HL-60/S4 treated with phorbol 12-myristate 13-acetate at 8.2 ng/mL for 4 days and 3 days (cell line): Measurements from ENCODE around the gene SLCO2B1.

ENCODE experiments used
- in situ Hi-C: fragments of 300-500 bp; cut with MboI; formaldehyde crosslinking; loops from 2 replicates; pipeline ENCODE4 v1.15.0; 2022; ENCODE audit warnings: low sequenced_read_pairs

The SLCO2B1 gene

DNA sequence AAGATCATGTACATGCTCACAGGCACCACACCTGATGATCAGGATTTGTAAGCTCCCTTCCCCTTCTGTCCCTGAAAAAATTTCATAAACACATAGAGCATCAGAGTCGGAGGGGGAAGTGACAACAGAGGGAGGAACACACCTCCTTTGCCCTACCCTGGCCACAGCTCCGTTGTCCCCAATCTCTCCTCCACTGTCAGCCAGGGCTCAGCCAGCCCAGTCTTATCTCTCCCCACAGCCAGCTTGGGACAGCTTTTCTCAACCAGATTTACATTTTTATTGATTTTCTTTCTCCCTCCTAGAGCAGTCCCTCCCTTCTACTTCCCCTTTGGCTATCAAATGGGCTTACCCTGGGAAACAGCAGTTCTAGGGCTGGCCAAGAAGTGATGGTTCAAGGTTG lies 57.5 kb downstream of the SLCO2B1 start:
- in situ Hi-C loops, result no loop called here

DNA sequence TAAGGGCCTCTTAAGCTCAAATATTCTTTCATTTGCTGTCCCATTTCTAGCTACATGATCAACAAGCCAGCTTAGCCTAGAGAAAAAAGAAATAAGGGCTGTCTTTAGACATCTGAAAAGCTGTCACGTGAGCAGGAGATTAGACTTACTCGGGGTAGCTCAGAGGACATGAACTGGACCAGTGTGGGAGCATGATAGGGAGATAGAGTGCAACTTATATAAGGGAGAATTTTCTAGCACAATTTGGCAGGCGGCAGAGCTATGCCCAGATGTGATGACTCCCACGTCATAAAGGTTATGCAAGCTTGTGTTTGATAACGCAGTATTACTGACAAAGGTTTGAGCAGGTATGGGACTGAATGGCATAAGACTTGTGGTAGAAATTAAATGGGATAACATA lies 61.5 kb downstream of the SLCO2B1 start:
- in situ Hi-C loops, result no loop called here

DNA sequence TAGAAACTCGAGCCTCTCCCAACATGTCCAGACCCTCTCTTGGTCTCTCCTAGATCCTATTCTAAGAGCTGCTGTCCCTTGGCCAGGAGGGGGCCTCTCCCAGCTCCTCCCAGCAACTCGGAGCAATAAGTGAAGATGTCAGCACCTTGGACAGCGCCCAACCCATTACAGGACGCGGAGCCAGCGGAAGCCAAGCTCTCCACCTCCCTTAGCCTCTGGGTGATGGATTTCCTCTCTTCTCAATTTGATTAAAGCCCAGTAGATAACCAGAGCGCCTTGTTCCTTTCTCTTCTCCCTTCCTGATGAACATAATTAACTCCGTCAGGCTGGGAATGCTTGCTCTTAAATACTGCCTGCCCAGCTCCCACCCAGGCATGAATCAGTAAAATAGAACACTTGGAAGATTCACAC lies 63.5 kb downstream of the SLCO2B1 start:
- in situ Hi-C loops, result no loop called here

DNA sequence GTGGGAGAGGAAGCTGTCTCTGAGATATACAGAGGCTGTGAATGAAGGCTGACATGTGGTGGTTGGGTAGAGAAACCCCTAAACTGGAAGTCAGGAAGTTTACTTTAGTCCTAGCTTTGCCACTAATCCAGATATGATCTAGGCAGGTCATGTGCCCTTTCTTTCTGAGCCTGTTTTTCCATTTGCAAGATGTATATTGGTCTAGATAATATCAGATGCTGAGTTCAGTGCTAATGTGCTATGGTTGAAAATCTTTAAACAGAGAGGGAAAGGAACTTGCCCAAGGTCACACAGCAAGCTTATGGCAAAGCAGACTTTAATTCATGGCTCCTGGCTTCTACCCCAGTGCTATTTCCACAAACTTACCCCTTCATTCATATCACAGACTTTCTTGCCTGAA lies 63.9 kb downstream of the SLCO2B1 start:
- in situ Hi-C loops, result no loop called here

DNA sequence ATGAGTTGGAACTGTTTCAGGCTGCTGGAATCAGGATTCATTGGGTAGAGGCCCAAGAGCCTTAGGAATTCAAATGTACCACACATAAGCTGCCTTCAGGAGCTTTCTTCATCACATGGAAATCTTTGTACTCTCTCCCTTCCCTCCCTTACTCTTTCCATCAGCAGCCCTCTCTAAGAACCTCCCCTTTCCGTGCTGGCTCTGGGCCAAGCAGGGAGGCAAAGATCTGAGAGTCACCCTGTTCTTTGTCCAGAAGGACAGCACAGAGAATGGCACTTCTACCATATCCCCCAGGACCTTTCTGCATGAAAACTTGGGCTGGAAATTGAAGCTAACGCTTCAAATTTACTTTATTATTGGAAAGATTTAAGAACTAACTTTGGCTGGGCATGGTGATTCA lies 69.0 kb downstream of the SLCO2B1 start:
- in situ Hi-C loops, result no loop called here

DNA sequence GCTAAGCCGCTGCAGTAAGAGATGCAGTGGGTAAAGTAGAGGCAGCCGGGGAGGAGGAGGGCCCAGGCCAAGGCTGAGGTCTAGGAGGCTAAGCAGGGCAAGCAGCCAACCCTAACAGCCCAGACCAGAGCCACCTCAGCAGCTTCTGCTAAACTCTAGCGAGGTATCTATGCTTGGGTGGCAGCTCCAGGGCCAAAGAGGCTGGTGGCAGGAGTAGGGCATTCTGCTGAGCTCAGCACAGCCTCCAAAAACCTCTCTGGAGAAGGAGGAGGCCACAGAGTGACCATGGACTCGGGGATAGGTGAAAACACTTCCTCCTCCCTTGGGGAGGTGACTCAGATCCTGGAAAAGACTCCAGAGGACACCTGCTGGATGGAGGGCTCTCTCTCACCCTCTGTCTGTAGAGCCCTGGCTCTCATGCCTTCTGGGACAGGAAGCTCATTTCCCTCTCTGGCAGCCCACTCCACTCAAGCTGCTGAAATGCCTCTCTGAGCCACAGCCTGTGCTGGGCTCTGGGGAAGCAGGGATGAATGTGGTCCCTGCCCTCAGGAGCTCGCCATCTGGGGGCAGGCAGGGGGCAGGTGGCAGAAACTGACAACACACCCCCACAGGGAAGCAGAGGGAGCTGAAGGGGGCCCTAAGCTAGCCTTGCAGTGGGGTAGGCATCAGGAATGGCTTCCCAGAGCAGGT lies 73.2 kb downstream of the SLCO2B1 start:
- in situ Hi-C loops, result no loop called here

GRCh38 chr11:75225794-75226193 lies 74.9 kb downstream of the SLCO2B1 start:
- in situ Hi-C loops, result loop anchor here (25.0 kb wide), 2 partner anchors 213 to 288 kb away; partner anchors contain the start of genes SPCS2 and XRRA1

DNA sequence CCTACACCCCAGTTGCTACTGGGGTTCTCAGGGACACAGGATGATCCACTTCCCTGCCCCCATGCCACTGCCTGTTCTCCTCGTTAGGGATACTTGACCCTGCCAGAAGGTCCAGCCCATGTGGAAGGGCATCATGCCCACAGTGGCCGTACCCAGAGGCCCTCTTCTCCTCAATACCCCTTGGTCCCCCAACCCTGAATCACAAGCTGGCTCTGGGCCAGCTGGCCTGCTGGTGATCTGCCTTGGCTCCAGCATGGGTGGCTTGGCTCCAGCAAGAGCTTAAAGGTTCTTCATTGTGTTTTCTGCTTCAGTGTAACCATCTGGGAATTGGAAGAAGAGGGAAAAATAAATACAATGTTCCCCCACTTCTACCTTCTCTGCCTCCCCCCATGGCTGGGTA lies 78.6 kb downstream of the SLCO2B1 start:
- in situ Hi-C loops, result loop anchor here (25.0 kb wide), 2 partner anchors 217 to 292 kb away; partner anchors contain the start of genes SPCS2 and XRRA1

- in situ Hi-C loops, result loop anchor here (25.0 kb wide), 2 partner anchors 218 to 293 kb away; partner anchors contain the start of genes SPCS2 and XRRA1
These were observed 79.7 kb downstream of the SLCO2B1 start for GRCh38 chr11:75230621-75231020.

DNA sequence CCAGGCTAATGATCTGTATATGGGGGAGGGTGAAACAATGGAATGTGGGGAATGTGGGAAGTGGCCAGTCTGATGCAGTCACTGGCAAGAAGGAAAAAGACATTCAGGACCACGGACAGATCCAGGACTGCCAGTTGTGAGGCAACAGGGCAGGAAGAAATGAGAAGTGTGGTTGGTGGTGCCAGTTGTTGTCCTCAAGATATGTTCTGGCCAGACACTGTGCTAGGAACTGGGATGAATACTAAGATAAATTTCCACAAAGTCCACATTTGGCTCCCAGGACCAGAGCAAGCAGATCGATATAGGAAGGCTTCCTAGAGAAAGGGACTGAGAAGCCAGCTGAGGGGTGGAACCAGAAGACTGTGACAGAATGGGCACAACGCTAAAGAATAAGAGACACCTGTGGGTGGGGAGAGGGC lies 82.9 kb downstream of the SLCO2B1 start:
- in situ Hi-C loops, result loop anchor here (25.0 kb wide), 2 partner anchors 221 to 296 kb away; partner anchors contain the start of genes SPCS2 and XRRA1

GRCh38 chr11:75236062-75236461 lies 85.2 kb downstream of the SLCO2B1 start:
- in situ Hi-C loops, result loop anchor here (25.0 kb wide), 2 partner anchors 224 to 299 kb away; partner anchors contain the start of genes SPCS2 and XRRA1

DNA sequence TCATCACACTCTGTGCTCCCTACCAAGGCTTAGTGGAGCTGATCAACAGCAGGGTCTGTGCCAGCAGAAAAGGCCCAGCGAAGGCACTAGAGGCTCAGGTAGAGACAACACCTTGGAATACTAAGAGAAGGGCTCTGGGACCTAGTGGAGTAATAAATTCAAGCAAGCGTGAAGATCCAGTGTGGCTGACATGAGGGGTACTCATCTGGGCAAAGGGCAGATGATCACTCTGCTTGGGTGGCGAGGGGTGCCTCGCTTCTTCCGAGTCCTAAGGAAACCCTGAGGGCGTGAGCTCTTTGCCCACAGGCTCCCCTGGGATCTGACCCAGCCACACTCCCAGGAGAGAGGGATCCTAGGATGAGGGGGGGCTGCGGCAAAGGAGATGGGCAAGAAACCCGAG lies 86.1 kb downstream of the SLCO2B1 start:
- in situ Hi-C loops, result loop anchor here (25.0 kb wide), 2 partner anchors 225 to 300 kb away; partner anchors contain the start of genes SPCS2 and XRRA1

- in situ Hi-C loops, result loop anchor here (25.0 kb wide), 2 partner anchors 227 to 302 kb away; partner anchors contain the start of genes SPCS2 and XRRA1
These were observed 87.9 kb downstream of the SLCO2B1 start for GRCh38 chr11:75238595-75239440.

- in situ Hi-C loops, result loop anchor here (25.0 kb wide), 2 partner anchors 227 to 302 kb away; partner anchors contain the start of genes SPCS2 and XRRA1
These were observed 88.8 kb downstream of the SLCO2B1 start for GRCh38 chr11:75239531-75240290.

GRCh38 chr11:75240311-75241035 lies 89.6 kb downstream of the SLCO2B1 start, which contains the start of gene TPBGL:
Gene TPBGL (plus strand): TSS chr11:75240774. CDS start chr11:75241050, 276 bp downstream.
- in situ Hi-C loops, result loop anchor here (25.0 kb wide), 2 partner anchors 228 to 303 kb away; partner anchors contain the start of genes SPCS2 and XRRA1

- in situ Hi-C loops, result loop anchor here (25.0 kb wide), 2 partner anchors 229 to 304 kb away; partner anchors contain the start of genes SPCS2 and XRRA1
These were observed 90.4 kb downstream of the SLCO2B1 start for GRCh38 chr11:75241036-75241905.

DNA sequence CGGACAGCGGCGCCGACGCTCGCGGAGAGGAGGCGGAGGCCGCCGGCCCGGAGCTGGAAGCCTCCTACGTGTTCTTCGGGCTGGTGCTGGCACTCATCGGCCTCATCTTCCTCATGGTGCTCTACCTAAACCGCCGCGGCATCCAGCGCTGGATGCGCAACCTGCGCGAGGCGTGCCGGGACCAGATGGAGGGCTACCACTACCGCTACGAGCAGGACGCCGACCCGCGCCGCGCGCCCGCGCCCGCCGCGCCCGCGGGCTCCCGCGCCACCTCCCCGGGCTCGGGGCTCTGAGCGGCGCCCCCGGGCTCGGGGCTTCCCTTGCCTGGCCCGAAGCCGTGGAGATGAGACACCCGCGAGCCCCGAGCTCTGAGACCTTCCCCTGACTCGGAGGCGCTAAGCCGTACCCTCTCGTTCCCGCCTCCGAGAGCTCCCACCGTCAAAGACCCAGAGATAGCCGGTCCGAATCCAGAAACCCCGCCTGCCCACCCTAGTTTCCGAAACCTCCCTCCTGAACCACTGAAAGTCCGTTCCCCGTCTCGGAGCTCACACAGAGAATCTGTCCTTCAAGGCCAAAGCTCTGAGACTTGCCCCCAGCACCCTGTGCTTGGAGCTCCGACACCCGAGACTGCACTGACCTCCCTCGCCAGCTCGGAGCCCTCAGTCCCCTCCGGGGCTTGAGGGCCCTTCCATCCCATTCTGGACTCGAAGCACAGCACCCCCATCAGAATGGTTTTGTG lies 91.2 kb downstream of the SLCO2B1 start:
- in situ Hi-C loops, result loop anchor here (25.0 kb wide), 2 partner anchors 230 to 305 kb away; partner anchors contain the start of genes SPCS2 and XRRA1
